ENCODE results near the gene STUM.
"Not testable (repeated sequence)": the region's sequence is repeated elsewhere in the genome, so short reads cannot be mapped to it uniquely, and the experiment has no call there.

The STUM gene

GRCh38 chr1:226601456-226601855 is 52.9 kb downstream of the STUM start:
- DNase-seq (ENCODE audit: extremely low spot score, insufficient read length, low read depth): no peak
- FAIRE-seq: no peak

DNA sequence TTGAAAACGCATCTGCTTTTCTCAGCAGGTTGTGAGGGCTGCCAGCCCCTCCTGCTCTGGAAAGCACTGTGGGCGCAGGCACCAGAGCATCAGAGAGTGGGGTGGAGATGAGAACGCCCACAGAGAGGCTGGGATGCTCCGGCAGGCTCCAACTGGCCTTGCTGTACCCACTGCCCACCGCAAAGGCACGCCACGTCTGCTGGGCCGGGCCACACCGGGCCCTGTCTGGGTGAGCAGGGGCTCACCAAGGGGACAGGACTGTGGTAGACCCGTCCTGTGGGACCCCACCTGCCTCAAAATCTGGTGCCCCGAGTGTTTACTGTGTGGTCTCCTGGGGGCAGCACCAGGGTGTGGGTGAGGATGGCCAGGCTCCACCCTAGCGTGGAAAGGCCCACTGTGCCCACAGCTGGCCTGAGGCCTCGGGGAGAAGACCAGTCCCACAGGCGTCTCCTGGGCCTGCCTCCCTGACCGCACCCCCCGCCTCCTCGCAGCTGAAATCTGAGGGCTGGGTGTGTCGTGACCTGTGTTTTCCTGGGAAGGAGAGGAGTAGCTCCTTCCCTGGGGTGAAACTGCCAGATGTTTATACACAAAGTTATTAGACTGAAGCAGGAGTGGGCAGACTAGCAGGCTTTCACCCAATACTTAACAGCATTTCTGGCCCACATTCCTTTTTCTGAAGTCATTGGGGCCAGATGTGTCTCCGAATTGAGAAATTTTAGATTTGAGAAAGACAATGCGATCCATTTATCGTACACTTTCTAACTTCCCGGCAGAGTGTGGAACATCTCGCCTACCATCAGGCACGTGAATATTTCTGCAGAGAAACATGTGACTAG is 53.8 kb downstream of the STUM start:
- no peak for DNase-seq (ENCODE audit: extremely low spot score, insufficient read length, low read depth)

GRCh38 chr1:226603022-226603857 is 54.7 kb downstream of the STUM start:
- FAIRE-seq (no peak), DNase-seq (ENCODE audit: extremely low spot score, insufficient read length, low read depth) (no peak)

More for the DNA sequence above, 53.8 kb downstream of the STUM start:
- no peak for FAIRE-seq

GRCh38 chr1:226603858-226604559 is 55.4 kb downstream of the STUM start:
- DNase-seq (ENCODE audit: extremely low spot score, insufficient read length, low read depth) (no peak), FAIRE-seq (no peak)

GRCh38 chr1:226604560-226605317 is 56.2 kb downstream of the STUM start:
- DNase-seq (ENCODE audit: extremely low spot score, insufficient read length, low read depth) (no peak), FAIRE-seq (no peak)

- FAIRE-seq (no peak), DNase-seq (ENCODE audit: extremely low spot score, insufficient read length, low read depth) (no peak)
Measured at GRCh38 chr1:226605318-226605950, 56.9 kb downstream of the STUM start.

DNA sequence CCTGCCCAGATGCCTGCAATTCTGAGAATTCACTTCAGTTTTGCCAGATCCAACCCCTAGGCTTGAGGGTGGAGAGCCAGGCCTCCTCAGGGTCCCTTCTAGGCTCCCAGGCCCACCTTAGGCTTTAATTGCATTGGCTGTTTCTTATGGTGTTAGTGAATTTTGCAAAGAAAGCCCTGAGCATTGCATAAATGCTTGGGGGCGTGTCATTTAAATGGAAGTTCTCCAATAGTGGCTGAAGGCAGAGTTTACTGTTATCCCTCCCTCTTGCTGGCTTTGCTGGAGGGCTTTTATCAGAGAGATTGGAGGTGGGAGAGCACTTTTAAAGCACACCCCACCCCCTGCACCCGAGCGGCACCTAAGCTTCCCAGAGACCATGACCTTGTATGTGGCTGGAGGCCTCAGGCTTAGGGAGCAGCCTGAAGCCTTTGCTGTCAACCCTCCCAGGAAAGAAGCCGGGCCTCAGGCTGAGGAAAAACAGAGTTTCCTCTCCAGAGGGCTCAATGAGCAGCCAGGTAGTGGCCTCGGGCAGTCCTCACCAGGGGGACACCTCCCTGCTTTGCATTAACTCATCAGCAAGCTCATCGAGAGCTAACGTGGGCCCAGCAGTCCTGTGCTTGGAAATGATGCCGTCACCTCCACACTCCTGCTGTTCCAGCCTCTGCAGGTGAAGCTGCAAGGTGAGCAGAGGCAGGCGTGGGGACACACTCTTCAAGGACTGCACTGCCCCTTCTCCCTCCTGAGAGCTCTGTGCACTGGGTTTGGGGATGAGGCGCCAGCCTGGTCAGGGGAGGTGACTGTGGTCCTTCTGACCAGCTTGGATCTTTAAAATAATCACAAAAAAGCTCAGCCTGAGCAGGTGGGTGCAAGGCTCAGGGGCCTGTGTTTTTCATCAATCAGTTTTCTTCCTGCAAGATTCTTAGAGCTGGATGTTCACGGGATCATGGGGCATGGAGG is 58.0 kb downstream of the STUM start:
- no peak for FAIRE-seq
- no peak for DNase-seq (ENCODE audit: extremely low spot score, insufficient read length, low read depth)

DNA sequence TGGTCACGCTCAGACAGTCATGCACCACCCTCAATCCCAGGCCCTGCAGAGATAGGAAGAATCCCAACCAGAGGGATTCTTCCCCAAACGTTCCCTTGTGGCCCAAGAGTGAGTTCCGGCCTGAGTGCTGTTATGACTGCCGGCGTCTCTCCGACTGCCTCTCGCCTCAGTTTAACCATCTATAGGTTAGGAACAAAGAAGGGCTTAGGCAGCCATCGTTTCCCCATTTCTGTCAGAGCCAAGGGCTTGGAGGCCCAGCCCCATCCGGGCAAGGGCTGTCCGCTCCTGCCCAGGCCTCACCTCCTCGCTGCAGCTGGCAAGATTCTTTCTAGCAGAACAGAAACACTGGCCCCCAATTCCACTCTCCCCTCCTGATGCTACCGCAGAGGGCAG is 58.7 kb downstream of the STUM start:
- no peak for DNase-seq (ENCODE audit: extremely low spot score, insufficient read length, low read depth)
- FAIRE-seq: no peak

- FAIRE-seq (no peak), DNase-seq (ENCODE audit: extremely low spot score, insufficient read length, low read depth) (no peak)
Measured at GRCh38 chr1:226607821-226608220, 59.3 kb downstream of the STUM start.

- DNase-seq (ENCODE audit: extremely low spot score, insufficient read length, low read depth) (peak; percentile 58), FAIRE-seq (peak; percentile 57)
Measured at GRCh38 chr1:226608699-226609505, 60.3 kb downstream of the STUM start.

GRCh38 chr1:226609836-226610455 is 61.4 kb downstream of the STUM start:
- DNase-seq (ENCODE audit: extremely low spot score, insufficient read length, low read depth) (no peak), FAIRE-seq (no peak)

- DNase-seq (ENCODE audit: extremely low spot score, insufficient read length, low read depth) (no peak), FAIRE-seq (no peak)
Measured at GRCh38 chr1:226610671-226611070, 62.1 kb downstream of the STUM start.

GRCh38 chr1:226611301-226611700 is 62.7 kb downstream of the STUM start:
- DNase-seq (ENCODE audit: extremely low spot score, insufficient read length, low read depth) (no peak), FAIRE-seq (no peak)

GRCh38 chr1:226611980-226612379 is 63.4 kb downstream of the STUM start:
- DNase-seq (ENCODE audit: extremely low spot score, insufficient read length, low read depth); FAIRE-seq: not testable (repeated sequence)

GRCh38 chr1:226615876-226616275 is 67.3 kb downstream of the STUM start:
- FAIRE-seq: no peak
- no peak for DNase-seq (ENCODE audit: extremely low spot score, insufficient read length, low read depth)

- no peak for FAIRE-seq
- no peak for DNase-seq (ENCODE audit: extremely low spot score, insufficient read length, low read depth)
Measured at GRCh38 chr1:226616636-226617035, 68.1 kb downstream of the STUM start.

DNA sequence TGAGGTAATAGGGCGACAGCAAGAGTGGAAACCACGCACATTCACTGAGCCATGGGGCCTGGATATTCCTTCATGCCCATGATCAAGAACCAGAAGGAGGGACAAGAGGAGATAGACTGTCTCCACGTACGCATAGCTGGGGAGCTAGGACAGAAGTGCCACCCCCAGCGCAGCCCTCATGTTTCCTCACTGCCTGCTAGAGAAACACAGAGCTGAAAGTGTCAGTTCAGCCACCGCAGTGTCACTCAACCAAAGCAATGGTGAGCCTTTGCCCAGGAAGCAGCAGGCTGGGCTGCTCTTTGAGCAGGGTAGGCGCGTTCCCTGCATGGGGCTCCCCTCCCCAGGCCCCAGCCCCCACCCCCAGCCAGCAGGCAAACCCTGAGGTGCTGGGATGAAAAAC is 68.5 kb downstream of the STUM start:
- no peak for FAIRE-seq
- no peak for DNase-seq (ENCODE audit: extremely low spot score, insufficient read length, low read depth)
